ENCODE data around the gene ARRDC3. TPM values are rescaled to one million over a fixed set of nuclear protein-coding genes. Genes with fewer than 3 reads are reported as not detected.

Gene ARRDC3
- total RNA-seq, 1 donor from 2014 or later: 26.3 TPM

- DNase-seq (ENCODE audit: extremely low spot score in 2 of 2): no peak
- Histone ChIP-seq H3K4me1 (peaks cover 39% of the 10 kb centered on the region), H3K9me3 (no peaks in the 10 kb centered on the region), H3K4me3 (peak overlapping the region; percentile 62 to 83), H3K36me3 (peaks cover 0 to 38% of the 10 kb centered on the region in 2 donors), H3K27ac (peak overlapping the region; percentile 100), H3K27me3 (no peaks in the 10 kb centered on the region)
- intact Hi-C loops (cut with DNase I): no loop called here
- TF ChIP-seq POLR2AphosphoS5 (IDR thresholded peaks at IDR 0.05; ENCODE audit: insufficient read depth in 1 of 2, low read depth in 1 of 2) (no peak), POLR2A (IDR thresholded peaks at IDR 0.05) (no peak), CTCF (IDR thresholded peaks at IDR 0.05) (no peak)
Measured at GRCh38 chr5:91378752-91379211, 4.3 kb downstream of the ARRDC3 start.

GRCh38 chr5:91374893-91375520 is 8.1 kb downstream of the ARRDC3 start:
- Histone ChIP-seq H3K27me3 (no peaks in the 10 kb centered on the region), H3K9me3 (no peaks in the 10 kb centered on the region), H3K27ac (peak overlapping the region; percentile 37), H3K36me3 (peaks cover 0 to 75% of the 10 kb centered on the region in 2 donors), H3K4me1 (peaks cover 46% of the 10 kb centered on the region), H3K4me3 (no peak overlapping the region)
- TF ChIP-seq CTCF (IDR thresholded peaks at IDR 0.05) (no peak), POLR2A (IDR thresholded peaks at IDR 0.05) (no peak), POLR2AphosphoS5 (IDR thresholded peaks at IDR 0.05; ENCODE audit: insufficient read depth in 1 of 2, low read depth in 1 of 2) (no peak)
- no peak for DNase-seq (ENCODE audit: extremely low spot score in 2 of 2)
- intact Hi-C loops (cut with DNase I): no loop called here

DNA sequence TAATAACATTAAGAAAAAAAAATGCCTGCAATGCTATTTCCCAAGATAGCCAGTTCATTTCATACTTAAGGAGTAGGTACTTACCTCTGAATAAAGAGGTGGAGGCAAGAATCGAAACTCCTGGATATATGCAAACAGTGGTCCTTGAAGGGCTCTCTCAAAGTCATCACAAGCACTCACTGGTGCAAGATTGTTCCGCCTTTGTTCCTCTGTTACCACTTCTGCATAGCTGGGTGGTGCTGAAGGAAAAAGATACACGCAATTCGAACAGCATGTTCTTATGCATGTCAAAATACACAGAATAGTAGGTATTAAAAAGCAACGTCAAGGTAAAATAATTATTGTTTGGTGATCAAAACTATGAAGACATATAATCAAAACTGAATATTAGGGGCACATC is 9.5 kb downstream of the ARRDC3 start:
- peaks cover 0 to 83% of the 10 kb centered on the region in 2 donors for H3K36me3 ChIP-seq
- DNase-seq (ENCODE audit: extremely low spot score in 2 of 2): no peak
- intact Hi-C loops (cut with DNase I): no loop called here
- H3K4me1 ChIP-seq: peaks cover 42% of the 10 kb centered on the region
- TF ChIP-seq POLR2AphosphoS5 (IDR thresholded peaks at IDR 0.05; ENCODE audit: insufficient read depth in 1 of 2, low read depth in 1 of 2): no peak
- TF ChIP-seq CTCF (IDR thresholded peaks at IDR 0.05): no peak
- peak overlapping the region; percentile 15 for H3K27ac ChIP-seq
- no peak overlapping the region for H3K4me3 ChIP-seq
- H3K9me3 ChIP-seq: no peaks in the 10 kb centered on the region
- no peaks in the 10 kb centered on the region for H3K27me3 ChIP-seq

DNA sequence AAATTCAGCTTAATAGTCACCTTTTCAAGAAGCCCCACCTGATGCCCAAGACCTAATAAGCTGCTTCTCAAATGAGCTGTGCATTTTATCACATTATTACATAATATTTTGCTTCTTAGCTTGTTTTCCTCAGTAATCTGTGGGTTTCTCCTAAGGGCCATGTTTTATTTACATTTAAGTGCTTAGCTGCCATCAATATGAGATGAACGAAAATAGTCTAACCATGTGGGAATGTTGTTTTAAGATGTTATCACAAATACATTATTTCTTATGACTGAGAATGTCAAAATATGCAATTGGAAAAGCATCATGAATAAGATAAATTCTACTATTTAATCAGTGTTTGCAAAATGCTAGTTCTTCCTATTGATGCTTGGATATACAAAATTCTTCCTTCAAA is 10.1 kb downstream of the ARRDC3 start:
- no peak for TF ChIP-seq POLR2A (IDR thresholded peaks at IDR 0.05)
- no peak for TF ChIP-seq CTCF (IDR thresholded peaks at IDR 0.05)
- TF ChIP-seq POLR2AphosphoS5 (IDR thresholded peaks at IDR 0.05; ENCODE audit: insufficient read depth in 1 of 2, low read depth in 1 of 2): no peak
- Histone ChIP-seq H3K36me3 (peaks cover 0 to 85% of the 10 kb centered on the region in 2 donors), H3K4me1 (peaks cover 36% of the 10 kb centered on the region), H3K4me3 (no peak overlapping the region), H3K9me3 (no peaks in the 10 kb centered on the region), H3K27me3 (no peaks in the 10 kb centered on the region), H3K27ac (peak overlapping the region; percentile 15)
- intact Hi-C loops (cut with DNase I): no loop called here
- DNase-seq (ENCODE audit: extremely low spot score in 2 of 2): no peak

- Histone ChIP-seq H3K27ac (no peak overlapping the region), H3K9me3 (no peaks in the 10 kb centered on the region), H3K4me1 (peaks cover 8% of the 10 kb centered on the region), H3K4me3 (no peak overlapping the region), H3K36me3 (peaks cover 0 to 63% of the 10 kb centered on the region in 2 donors), H3K27me3 (no peaks in the 10 kb centered on the region)
- intact Hi-C loops (cut with DNase I): no loop called here
- TF ChIP-seq POLR2A (IDR thresholded peaks at IDR 0.05) (no peak), POLR2AphosphoS5 (IDR thresholded peaks at IDR 0.05; ENCODE audit: insufficient read depth in 1 of 2, low read depth in 1 of 2) (no peak)
- DNase-seq (ENCODE audit: extremely low spot score in 2 of 2): no peak
Measured at GRCh38 chr5:91369480-91369879, 13.6 kb downstream of the ARRDC3 start.
